Colonic mucosa (tissue), 2 donors: ENCODE measurements around the gene MUC13. TPM values are rescaled to one million over a fixed set of nuclear protein-coding genes. Genes with fewer than 3 reads are reported as not detected.

ENCODE experiments used
- total RNA-seq, 2 donors: library from RNA; stranded (reverse); fragmentation: NEBNext Ultra II Directional in 1 of 2; extraction: Animal tissue kit (Norgen Biotek cat#: 25700) in 1 of 2; gene quantifications; one replicate each; pipeline ENCODE4 v1.2.1, GENCODE V29; 2021
- donor health status: DM: no; HTN: no; CAD: no.
- donor health status: DM: no; HTN: no; CAD: no.

The MUC13 gene
- total RNA-seq, 2 donors from 2014 or later: 360 to 853 TPM

Other genes with a start within 250 kb of the MUC13 start
- 10 to 100 TPM; 23.4 to 37.7 TPM for gene UMPS, start 204.3 kb downstream of the MUC13 start, total RNA-seq
- gene ITGB5, start 47.4 kb downstream of the MUC13 start, total RNA-seq: 10 to 100 TPM; 74.4 to 74.8 TPM
- 10 to 100 TPM in 1 of 2 donors, 1 to 10 TPM in 1; 5.1 to 10.7 TPM for gene HEG1, start 121.2 kb upstream of the MUC13 start, total RNA-seq